GM23338 (cell line): ENCODE results near the gene RAB37.

Experiments
- CTCF ChIP-seq, 2 experiments: fragments of 200-600 bp in 1 of 2; sonication (generic) in 1 of 2; conservative IDR thresholded peaks; 2 replicates each; pipeline versions ENCODE4 v1.5.1 to v1.6.1; 2016 to 2017; ENCODE audit warnings: antibody characterized with exemption in 2 of 2, low read depth in 2 of 2, mild to moderate bottlenecking in 2 of 2, moderate library complexity in 1 of 2
- ETS1 ChIP-seq: IDR thresholded peaks from 2 replicates; pipeline ENCODE4 v1.6.1; 2016; ENCODE audit warnings: antibody characterized with exemption
- EZH2 ChIP-seq: fragments of 200-600 bp; sonication (generic); IDR thresholded peaks from one replicate; pipeline ENCODE4 v1.8.0; 2017; ENCODE audit warnings: antibody characterized with exemption, mild to moderate bottlenecking, low read depth; ENCODE audit not compliant: unreplicated experiment
- EZH2phosphoT487 ChIP-seq: fragments of 200-600 bp; sonication (generic); IDR thresholded peaks from one replicate; pipeline ENCODE4 v1.8.1; 2018; ENCODE audit warnings: antibody characterized with exemption; ENCODE audit not compliant: unreplicated experiment
- JUNB ChIP-seq: IDR thresholded peaks from one replicate; pipeline ENCODE4 v1.6.1; 2016; ENCODE audit warnings: antibody characterized with exemption; ENCODE audit not compliant: unreplicated experiment
- POLR2AphosphoS5 ChIP-seq: IDR thresholded peaks from 2 replicates; pipeline ENCODE4 v1.6.1; 2016; ENCODE audit warnings: antibody characterized with exemption, low read depth
- STAT1 ChIP-seq: IDR thresholded peaks from one replicate; pipeline ENCODE4 v1.6.1; 2016; ENCODE audit warnings: antibody characterized with exemption; ENCODE audit not compliant: unreplicated experiment

GRCh38 chr17:74795327-74796020 lies 58.4 kb downstream of the RAB37 start:
- no peak for TF ChIP-seq CTCF (conservative IDR thresholded peaks at IDR 0.05; ENCODE audit: low read depth in 2 of 2)
- no peak for TF ChIP-seq EZH2
- TF ChIP-seq EZH2phosphoT487, result no peak
- TF ChIP-seq JUNB, result no peak
- no peak for TF ChIP-seq POLR2AphosphoS5
- TF ChIP-seq STAT1, result no peak
- TF ChIP-seq ETS1, result no peak
